ENCODE measurements around the gene RAB10.

The RAB10 gene

GRCh38 chr2:26182441-26182840 lies 148.6 kb downstream of the RAB10 start:
- H3K27me3 ChIP-seq (ENCODE audit: control insufficient read depth, insufficient read depth, low read length): peaks cover 40% of the 10 kb centered on the region
- H3K27ac ChIP-seq (ENCODE audit: low read depth, low read length): no peak overlapping the region
- H3K9ac ChIP-seq (ENCODE audit: low read length): no peak overlapping the region

GRCh38 chr2:26182887-26183630 lies 149.2 kb downstream of the RAB10 start:
- Histone ChIP-seq H3K36me3 (ENCODE audit: control insufficient read depth, insufficient read depth, low read length) (no peaks in the 10 kb centered on the region), H3K27me3 (ENCODE audit: control insufficient read depth, insufficient read depth, low read length) (peaks cover 40% of the 10 kb centered on the region), H3K4me1 (ENCODE audit: control insufficient read depth, insufficient read depth, low read length) (peaks cover 16% of the 10 kb centered on the region), H3K9me3 (ENCODE audit: control insufficient read depth, insufficient read depth, low read depth, low read length) (no peaks in the 10 kb centered on the region), H3K4me3 (ENCODE audit: low read depth, low read length) (no peak overlapping the region), H3K9ac (ENCODE audit: low read length) (no peak overlapping the region), H3K27ac (ENCODE audit: low read depth, low read length) (no peak overlapping the region)

More at GRCh38 chr2:26182441-26182840, 148.6 kb downstream of the RAB10 start:
- H3K36me3 ChIP-seq (ENCODE audit: control insufficient read depth, insufficient read depth, low read length): no peaks in the 10 kb centered on the region
- no peak overlapping the region for H3K4me3 ChIP-seq (ENCODE audit: low read depth, low read length)
- peaks cover 14% of the 10 kb centered on the region for H3K4me1 ChIP-seq (ENCODE audit: control insufficient read depth, insufficient read depth, low read length)
- H3K9me3 ChIP-seq (ENCODE audit: control insufficient read depth, insufficient read depth, low read depth, low read length): no peaks in the 10 kb centered on the region

GRCh38 chr2:26184121-26184520 lies 150.2 kb downstream of the RAB10 start:
- Histone ChIP-seq H3K27me3 (ENCODE audit: control insufficient read depth, insufficient read depth, low read length) (peaks cover 40% of the 10 kb centered on the region), H3K27ac (ENCODE audit: low read depth, low read length) (no peak overlapping the region), H3K4me1 (ENCODE audit: control insufficient read depth, insufficient read depth, low read length) (peaks cover 18% of the 10 kb centered on the region), H3K9ac (ENCODE audit: low read length) (peak overlapping the region; percentile 79), H3K9me3 (ENCODE audit: control insufficient read depth, insufficient read depth, low read depth, low read length) (no peaks in the 10 kb centered on the region), H3K36me3 (ENCODE audit: control insufficient read depth, insufficient read depth, low read length) (0 out of 2 replicates have a peak, but pooled peaks cover 7% of the 10 kb centered on the region), H3K4me3 (ENCODE audit: low read depth, low read length) (peak overlapping the region; percentile 74)

GRCh38 chr2:26184555-26185303 lies 150.8 kb downstream of the RAB10 start:
- H3K9ac ChIP-seq (ENCODE audit: low read length): peak overlapping the region; percentile 79
- H3K4me1 ChIP-seq (ENCODE audit: control insufficient read depth, insufficient read depth, low read length): peaks cover 13% of the 10 kb centered on the region
- no peaks in the 10 kb centered on the region for H3K9me3 ChIP-seq (ENCODE audit: control insufficient read depth, insufficient read depth, low read depth, low read length)
- no peak overlapping the region for H3K27ac ChIP-seq (ENCODE audit: low read depth, low read length)
- H3K36me3 ChIP-seq (ENCODE audit: control insufficient read depth, insufficient read depth, low read length): peaks cover 7% of the 10 kb centered on the region; the same call in 1 of the 2 replicates
- H3K27me3 ChIP-seq (ENCODE audit: control insufficient read depth, insufficient read depth, low read length): peaks cover 40% of the 10 kb centered on the region
- peak overlapping the region; percentile 74 for H3K4me3 ChIP-seq (ENCODE audit: low read depth, low read length)

GRCh38 chr2:26185304-26185928 lies 151.5 kb downstream of the RAB10 start:
- H3K36me3 ChIP-seq (ENCODE audit: control insufficient read depth, insufficient read depth, low read length): peaks cover 9% of the 10 kb centered on the region
- peaks cover 35% of the 10 kb centered on the region for H3K27me3 ChIP-seq (ENCODE audit: control insufficient read depth, insufficient read depth, low read length)
- H3K9ac ChIP-seq (ENCODE audit: low read length): peak overlapping the region; percentile 57
- H3K27ac ChIP-seq (ENCODE audit: low read depth, low read length): no peak overlapping the region
- peak overlapping the region; percentile 74 for H3K4me3 ChIP-seq (ENCODE audit: low read depth, low read length)
- H3K9me3 ChIP-seq (ENCODE audit: control insufficient read depth, insufficient read depth, low read depth, low read length): no peaks in the 10 kb centered on the region
- H3K4me1 ChIP-seq (ENCODE audit: control insufficient read depth, insufficient read depth, low read length): peaks cover 8% of the 10 kb centered on the region; the same call in 1 of the 2 replicates

GRCh38 chr2:26185954-26186770 lies 152.3 kb downstream of the RAB10 start:
- Histone ChIP-seq H3K4me1 (ENCODE audit: control insufficient read depth, insufficient read depth, low read length) (peaks cover 8% of the 10 kb centered on the region; the same call in 1 of the 2 replicates), H3K9me3 (ENCODE audit: control insufficient read depth, insufficient read depth, low read depth, low read length) (no peaks in the 10 kb centered on the region), H3K4me3 (ENCODE audit: low read depth, low read length) (peak overlapping the region; percentile 74; the same call in 1 of the 2 replicates), H3K27ac (ENCODE audit: low read depth, low read length) (no peak overlapping the region), H3K27me3 (ENCODE audit: control insufficient read depth, insufficient read depth, low read length) (peaks cover 35% of the 10 kb centered on the region), H3K36me3 (ENCODE audit: control insufficient read depth, insufficient read depth, low read length) (peaks cover 17% of the 10 kb centered on the region), H3K9ac (ENCODE audit: low read length) (no peak overlapping the region)

Measured in HUES6 (cell line).